DMS53 treated with DMSO at 0.1 percent for 48 hours (cell line): ENCODE data around the gene NCOA7.
"Not testable (repeated sequence)": the region's sequence is repeated elsewhere in the genome, so short reads cannot be mapped to it uniquely, and the experiment has no call there.

Source experiments
- DNase-seq: peaks from one replicate; lab custom pipeline; 2025; ENCODE audit not compliant: unreplicated experiment; lab: John Stamatoyannopoulos, UW

NCOA7 gene

DNA sequence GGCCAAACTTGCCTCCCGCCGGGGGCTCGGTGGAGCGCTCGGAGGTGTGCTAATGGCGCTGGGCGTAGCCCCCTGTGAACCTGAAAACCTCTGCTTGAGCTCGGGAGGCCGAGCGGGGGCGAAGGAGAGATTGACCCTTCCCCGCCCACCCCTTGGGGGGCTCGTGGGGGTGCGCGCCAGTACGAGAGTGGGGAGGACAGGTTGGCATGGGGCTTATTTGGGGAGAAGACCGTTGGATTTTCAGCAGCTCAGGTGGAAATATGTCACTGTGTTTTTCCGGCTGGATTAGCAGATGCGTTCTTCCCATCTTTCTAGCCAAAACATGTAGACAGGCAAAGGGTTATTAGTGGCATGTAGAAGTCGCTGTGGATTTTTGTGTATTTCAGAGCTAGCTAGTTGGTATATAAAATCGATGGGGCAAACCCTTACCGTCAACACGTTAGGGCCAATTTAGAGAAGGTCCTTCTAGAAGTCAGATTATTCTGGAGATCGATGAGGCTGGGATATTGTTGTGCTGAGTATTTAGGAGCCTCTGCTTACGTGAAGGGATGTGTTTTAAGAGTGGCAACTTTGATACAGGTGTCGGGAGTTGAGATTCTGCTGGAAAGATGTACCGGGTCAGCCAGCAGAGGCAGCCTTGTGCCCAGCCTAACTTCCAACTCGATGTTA lies 525 bp downstream of the NCOA7 start:
- no peak for DNase-seq

DNA sequence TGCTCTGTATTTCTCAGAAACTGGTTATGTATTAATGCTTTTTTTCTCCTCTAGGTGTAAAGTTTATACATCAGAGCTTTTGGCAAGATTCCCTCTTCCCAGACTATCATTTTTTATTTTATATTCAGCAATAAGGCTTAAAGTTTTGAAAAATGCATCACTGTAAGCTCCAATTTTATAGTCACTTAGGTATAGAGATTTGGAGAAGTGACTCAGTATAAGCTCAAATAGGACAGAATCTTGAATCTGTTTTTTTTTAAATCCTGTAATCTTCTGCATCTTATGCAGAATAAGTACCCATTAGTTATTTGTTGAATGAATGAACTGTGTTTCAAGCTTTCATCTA lies 1.0 kb downstream of the NCOA7 start:
- DNase-seq = no peak

DNA sequence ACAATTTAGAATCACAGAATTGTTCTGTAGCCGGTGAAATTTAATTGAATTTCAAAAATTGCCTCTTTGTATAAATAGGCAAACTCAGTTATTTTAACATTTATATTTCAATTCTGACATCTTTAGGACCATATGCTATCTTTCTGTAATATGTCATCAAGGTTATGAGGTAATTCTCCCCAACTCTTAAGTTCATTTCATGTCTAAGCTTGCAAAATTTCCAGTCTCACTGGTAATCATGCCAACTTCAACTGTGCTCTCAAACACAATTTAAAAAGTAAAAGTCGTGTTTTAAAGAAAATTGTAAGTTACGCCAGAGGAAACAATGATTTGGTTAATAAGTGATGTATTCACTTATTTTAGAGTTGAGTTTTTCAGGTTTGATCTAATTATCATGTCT lies 1.4 kb downstream of the NCOA7 start:
- no peak for DNase-seq

DNA sequence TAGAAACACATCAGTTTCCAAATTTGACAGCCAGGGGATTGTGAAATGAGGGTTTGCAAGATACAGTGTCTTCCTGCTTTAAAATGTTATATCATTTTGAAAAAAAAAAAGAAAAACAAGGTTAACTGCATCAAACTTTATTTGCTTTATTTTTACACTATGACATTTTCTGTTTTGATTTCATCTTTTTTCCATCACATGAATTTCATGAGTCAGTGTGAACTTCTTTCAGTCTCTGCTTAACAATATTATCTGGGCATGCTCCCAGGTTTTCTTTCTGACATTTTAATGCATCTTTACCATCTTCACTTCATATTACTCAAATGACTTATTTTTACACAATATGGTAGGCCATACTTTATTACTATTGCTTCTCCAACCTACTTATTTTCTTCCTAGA lies 1.9 kb downstream of the NCOA7 start:
- DNase-seq = no peak

DNA sequence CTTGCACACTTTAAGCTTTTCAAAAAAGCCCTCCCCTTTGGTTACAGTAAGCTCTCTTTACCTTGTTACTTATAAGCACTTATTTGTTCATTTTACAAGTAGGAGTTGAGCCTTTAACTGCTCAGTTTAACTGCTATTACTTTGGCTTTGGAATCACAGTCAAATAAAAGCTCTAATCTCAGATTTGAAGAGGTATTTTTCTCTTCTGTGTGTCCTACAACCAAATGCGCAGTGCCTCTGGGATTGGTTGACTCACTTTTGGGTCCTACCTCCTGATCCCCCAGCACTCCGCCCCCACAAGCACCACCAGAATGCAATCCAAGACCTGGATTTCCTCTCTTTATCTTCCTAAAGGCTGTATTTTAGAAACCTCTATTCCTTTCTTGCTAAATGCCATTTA lies 2.5 kb downstream of the NCOA7 start:
- no peak for DNase-seq

DNA sequence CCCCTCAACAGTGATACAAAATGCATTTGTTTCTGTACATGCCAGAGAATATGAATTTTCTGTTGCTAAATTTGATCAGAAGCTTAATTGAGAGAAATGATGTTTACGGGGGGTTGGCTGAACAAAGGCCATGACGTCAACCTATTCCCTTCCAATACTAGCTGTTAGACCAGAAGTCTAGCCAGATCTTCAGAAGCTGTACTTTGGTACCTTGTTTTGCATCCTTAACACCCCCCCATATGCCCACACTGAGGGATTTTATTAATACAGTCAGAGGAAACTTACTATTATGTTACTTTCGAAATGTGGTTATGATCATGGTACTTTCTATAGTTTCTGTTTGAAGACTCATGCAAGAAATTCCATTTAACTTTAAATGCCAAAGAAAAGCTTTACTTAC lies 3.1 kb downstream of the NCOA7 start:
- DNase-seq = no peak

DNA sequence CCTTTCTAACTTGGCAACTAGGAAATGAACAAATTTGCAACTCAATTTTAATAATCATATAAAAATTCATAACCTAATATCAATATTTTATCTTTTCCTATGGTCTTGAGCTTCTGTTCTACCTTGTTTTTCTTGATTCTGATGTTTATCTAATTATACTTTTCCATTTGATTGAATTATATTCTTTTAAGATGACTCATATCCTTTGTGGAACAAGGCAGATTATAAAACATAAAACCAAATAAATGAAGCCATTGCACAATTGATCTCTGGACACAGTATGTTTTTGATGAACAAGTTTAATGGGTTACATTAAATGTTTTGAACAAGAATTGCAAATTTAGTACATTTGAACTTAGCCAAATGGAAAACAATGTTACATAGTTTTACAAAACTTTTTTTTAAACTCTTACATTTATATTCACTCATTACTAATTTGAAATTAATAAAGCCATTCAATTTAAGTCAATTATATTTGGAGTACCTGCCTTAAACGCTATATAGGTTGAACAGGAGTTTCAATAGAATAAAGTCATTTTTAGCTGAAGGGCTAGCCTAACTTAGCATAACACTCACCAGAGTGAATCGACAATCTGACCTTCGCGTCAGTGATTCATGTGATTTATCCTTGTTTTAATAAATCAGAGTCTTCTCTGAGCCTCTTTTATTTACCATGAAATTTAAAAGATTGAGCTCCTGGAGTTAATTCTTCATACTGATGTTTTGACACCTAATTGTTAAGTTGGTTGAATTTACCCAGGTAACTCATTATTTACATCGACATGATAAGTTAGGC lies 3.8 kb downstream of the NCOA7 start:
- no peak for DNase-seq

DNA sequence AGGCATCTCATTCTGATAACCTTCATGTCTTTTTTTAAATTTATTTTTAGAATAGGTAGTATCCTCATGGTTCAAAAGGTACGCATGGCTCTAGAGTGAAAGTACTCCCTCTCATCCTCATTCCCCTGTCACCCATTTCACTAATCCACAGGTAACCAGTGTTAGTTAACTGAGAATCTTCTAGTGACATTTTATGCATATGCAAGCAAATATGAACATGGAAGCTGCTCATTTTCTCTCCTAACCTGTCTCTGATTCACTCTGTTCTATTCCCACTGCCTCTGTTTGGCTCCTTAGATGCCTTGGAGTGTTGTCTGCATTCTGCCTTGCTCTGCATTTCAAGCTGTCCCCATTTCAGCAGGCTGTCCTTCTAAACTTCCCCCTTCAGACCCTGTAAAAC lies 4.5 kb downstream of the NCOA7 start:
- DNase-seq = no peak

DNA sequence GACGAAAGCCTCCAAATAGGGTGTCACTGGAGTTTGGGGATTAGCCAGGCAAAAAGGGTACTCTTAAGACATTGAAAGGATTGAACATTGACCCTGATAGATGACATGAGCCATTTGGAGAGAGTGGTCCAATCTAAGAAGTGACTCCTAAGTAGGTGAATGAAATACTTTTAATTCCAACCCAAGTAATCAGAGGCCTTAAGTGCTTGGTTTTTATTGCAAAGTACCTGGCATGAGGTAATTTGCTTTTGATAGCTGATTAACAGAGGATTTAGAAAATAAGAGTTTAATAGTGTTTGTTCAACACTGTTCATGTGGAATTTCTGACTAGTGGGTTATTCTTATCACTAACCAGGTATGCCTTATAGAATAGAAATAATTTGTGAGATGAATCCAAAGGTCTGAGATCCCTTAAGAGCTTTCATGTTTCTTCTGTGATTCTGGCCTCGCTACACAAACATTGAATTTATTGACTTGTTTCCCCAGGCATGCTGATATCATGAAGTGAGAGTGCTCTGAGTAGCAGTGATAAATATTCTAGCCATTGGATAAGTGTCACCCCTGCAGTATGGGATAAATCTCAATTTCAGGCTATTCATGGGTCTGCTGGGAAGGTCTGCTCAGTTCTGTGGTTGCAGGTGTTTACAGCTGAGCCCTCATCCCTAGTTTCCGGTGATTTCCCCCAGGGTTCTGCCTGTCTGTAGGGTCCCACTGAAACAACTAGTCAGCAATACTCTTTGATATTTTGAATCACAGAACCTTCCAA lies 6.5 kb downstream of the NCOA7 start:
- DNase-seq = no peak

DNA sequence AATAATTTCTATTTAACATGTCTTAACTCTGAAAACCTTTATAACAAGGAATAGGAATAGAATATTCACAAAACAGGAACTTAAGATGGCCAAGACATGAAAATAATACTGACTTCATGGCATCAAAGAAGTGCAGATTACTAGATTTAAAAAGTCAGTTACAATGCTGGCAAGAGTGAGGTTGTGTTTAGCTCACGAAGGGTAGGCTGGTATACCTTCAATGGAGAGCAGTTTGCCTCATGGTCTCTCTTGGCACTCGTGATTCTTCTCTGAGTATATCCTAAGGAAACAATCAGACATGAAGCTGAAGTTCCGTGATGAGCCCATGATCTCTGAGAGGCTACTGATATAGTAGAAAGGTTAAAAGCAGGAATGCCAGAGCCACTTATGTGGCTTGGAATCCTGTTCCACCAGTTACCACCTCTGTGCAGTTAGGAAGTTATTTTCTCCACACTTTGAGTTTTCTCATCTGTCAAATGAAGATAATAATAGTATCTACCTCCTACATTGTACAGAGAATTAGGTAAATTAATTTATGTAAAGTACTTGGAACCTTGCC lies 7.2 kb downstream of the NCOA7 start:
- DNase-seq = no peak

DNA sequence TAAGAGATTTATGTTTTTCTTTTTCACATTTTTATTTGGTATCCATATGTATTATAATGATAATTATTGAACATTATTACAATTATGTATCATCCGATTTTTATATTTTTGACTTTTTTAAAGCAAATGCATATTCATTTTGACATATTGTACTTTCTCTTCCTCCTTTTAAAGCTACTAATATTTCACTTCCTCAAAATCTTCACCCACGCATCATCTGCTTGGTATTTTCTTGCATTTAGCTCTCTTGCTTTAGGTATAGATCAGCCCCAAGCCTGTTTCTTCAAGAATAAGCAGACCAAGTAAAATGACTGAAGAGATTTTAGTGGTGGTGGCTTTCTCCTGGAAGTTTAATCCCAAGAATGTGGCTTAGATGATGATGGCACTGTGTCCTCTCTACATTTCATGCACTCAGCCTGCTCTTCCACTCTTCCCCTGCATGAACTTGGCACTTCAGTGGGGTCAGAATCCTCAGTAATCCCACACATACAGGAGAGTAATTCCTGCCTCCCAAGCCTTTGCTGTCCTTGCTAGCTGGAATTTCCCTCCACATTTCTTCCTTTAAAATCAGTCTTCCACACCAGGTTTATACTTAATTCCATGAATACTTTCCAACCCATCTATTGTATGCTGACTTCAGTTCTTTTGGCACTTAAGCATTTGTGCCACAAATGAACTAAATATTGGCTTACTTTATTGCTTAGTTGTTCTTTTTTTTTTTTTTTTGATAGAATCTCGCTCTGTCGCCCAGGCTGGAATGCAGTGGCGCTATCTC lies 8.2 kb downstream of the NCOA7 start:
- no peak for DNase-seq

DNA sequence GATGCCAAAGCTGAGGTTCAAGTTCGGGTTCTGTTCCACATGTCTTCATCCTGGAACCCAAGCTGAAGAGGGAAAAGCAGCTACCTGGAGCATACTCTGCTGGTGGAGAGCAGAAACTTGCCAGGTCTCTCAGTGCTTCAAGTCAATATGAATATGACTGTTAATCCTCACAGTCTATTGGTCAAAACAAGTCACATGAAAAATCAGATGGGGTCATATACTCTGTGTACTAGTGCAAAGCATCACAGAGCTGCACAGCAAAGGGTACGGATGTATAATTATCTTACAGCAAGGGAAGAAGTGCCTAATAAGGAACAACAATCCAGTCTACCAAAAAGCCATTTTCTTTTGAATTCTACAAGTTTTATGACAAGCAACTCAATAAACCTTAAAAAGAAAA lies 11.6 kb downstream of the NCOA7 start:
- no peak for DNase-seq

DNA sequence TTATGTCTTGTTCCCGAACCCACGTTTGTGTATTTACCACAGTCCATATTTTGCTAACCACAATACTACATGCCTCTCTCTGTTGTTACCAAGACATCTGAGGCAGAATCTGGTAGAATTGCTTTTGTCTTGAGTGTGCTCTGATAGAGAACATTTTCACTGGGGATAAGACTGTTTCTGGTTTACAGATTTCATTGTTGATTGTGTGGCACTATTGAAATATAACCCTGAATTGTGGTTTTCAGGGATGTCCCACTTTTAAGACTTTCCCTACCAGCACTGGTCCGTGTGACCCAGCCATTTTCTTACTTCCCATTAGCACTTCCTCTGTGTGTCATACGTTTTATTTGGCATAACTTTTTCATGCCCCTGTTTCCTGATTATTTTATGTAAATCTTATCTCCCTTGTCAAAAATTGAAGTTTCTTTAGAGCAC lies 12.2 kb downstream of the NCOA7 start:
- DNase-seq = no peak

DNA sequence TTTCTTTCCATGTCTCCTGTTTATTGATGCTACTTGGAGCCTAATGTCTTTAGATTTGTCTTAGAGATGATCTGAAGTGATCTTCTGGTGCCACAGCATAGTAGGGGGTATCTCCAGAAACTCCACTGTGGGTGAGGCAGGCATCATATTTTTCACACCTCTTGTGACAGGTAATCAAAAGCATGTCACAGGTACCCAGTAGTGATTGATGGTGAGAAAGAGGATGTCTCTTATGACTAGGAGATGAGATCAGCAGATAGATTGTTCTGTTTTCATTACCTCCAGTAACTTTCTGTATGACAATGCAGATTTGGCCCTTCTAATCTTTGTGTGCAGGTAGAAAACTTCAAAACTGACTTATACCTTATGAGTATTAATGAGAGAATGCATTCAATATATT lies 13.5 kb downstream of the NCOA7 start:
- no peak for DNase-seq

DNA sequence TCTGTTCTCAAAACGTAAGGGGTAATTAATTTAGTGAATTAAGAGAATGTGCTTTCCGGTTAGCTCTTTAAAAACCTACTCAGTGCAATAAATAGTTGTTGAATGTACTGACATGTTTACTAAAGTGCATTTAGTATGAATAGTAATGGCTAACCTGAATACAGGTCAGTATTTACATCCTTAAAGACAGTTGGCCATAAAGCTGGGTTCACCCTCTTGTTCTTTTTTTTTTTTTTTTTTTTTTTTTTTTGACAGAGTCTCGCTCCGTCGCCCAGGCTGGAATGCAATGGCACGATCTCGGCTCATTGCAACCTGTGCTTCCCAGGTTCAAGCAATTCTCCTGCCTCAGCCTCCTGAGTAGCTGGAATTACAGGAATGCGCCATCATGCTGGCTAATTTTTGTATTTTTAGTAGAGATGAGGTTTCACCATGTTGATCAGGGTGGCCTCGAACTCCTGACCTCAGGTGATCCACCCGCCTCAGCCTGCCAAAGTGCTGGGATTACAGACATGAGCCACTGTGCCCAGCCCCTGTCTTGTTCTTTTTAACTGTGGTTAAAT lies 14.2 kb downstream of the NCOA7 start:
- not testable (repeated sequence) for DNase-seq

DNA sequence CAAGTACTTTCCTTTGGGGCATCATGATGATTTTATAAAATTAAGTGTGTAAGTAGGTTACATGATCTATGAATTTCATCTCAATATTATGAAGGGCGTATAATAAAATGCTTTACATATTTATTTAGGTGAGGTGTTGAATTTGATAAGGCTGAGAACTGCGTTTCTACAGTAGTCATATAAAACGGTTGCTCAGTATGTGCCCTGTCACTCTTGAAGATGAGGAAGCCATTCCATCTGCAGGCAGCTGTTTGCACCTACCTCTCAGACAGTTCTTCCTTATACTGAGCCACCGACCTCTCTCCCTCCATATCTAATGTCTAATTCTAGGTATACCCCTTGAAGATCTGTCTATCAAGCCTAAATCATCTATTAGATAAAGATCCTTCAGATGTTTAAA lies 16.1 kb downstream of the NCOA7 start:
- DNase-seq = no peak

DNA sequence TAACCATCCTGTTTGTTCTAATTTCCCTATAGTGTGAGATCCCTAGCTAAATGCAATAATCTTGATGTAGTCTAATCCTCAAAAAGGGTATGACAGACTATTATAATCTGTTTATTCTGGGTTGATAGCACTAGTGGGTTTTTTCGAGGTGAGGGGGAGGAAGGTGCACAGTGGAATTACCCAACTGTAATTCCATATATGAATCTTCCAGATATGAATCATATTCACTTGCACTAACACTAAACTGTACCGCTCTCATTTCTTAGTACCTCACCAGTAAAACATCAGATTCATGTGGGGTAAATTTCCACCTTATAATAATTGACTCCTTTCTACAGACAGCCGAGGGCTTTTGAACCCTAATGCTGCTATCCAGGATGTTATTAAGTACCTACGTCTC lies 16.5 kb downstream of the NCOA7 start:
- no peak for DNase-seq

DNA sequence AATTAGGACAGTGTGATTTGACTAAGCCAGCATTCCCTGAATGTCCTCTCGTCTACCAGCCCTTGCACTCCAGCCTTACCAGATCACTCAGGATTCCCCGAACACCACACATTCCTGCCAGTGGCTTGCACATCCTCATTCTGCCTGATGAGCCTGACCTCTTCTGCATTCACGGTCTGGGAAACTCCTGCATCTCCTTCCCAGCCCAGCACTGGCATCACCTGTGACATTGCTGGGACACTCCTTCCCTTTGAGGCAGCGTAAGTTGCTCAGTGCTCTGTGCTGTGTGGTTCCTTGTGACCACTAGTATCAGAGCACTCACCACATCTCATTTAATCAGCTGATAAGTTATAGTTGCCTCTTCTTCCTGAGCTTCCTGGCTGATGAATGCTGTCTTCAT lies 17.3 kb downstream of the NCOA7 start:
- DNase-seq = no peak

DNA sequence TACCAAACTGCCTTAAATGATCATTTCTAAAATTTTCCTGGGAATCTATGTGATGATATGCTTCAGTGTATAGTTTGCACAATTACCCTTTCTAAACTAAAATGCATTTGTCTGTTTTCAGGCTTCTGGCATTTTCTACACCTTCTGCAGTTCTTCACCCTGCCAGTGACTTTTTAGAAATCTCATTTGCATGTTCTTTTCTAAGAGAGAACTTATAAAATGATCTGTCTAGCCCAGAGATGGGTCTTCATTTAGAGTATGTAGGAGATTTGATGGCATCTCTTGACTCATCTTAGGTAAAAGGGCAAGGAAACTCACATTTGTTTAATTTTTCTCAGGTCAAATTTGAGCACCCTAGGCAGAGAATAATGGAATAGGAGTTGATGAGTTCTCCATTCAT lies 17.8 kb downstream of the NCOA7 start:
- DNase-seq = no peak

DNA sequence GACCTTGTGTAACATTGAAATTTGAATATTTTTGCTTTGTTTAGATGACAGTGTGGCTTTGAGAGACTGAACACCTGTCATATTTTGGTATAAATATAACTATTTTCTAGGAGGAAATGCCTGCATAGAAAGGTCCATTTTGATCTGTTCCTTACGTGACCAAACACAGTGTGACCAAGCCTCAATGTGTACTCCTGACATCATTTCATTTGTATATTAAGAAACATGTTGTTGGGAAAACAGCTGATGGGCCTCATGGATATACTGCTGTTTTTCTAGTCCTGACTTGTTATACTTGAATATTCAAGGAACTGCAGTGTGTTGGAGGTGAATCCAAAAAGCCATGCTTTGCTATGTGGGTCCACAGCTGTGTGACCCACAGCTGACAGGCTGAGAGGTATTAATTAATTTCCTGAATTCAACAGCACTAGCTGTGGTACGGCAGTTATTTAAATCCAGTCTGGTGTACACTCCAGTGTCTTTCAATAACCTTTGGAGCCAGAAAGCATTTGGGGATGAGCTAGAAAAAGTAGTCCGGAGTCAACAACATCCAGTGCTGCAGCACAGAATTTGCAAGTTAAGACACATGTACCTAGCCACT lies 18.9 kb downstream of the NCOA7 start:
- DNase-seq = no peak
